SK-N-SH treated with all-trans-retinoic acid at 6 μM for 48 hours (cell line): ENCODE data around the gene BCAR3.

ENCODE experiments used
- ARNTL ChIP-seq: fragments of 450-650 bp; formaldehyde crosslinking; IDR thresholded peaks from 2 replicates; pipeline ENCODE4 v1.5.0; 2020; ENCODE audit warnings: low read depth, mild to moderate bottlenecking, moderate library complexity, borderline replicate concordance
- CSRNP3 ChIP-seq: fragments of 250-450 bp; sonication (Bioruptor Pico); IDR thresholded peaks from 2 replicates; pipeline ENCODE4 v1.5.1; 2021; ENCODE audit warnings: mild to moderate bottlenecking, moderate library complexity
- PATZ1 ChIP-seq: fragments of 250-450 bp; sonication (Bioruptor Pico); IDR thresholded peaks from 2 replicates; pipeline ENCODE4 v1.8.0; 2020; ENCODE audit warnings: mild to moderate bottlenecking, moderate library complexity, borderline replicate concordance
- ZC3H10 ChIP-seq: fragments of 250-450 bp; sonication (Bioruptor Pico); IDR thresholded peaks from 2 replicates; pipeline ENCODE4 v1.5.1; 2021; ENCODE audit warnings: mild to moderate bottlenecking, moderate library complexity
- ZFP30 ChIP-seq: fragments of 450-650 bp; formaldehyde crosslinking; IDR thresholded peaks from 2 replicates; pipeline ENCODE4 v1.5.0; 2022; ENCODE audit warnings: mild to moderate bottlenecking, moderate library complexity

- no peak for TF ChIP-seq PATZ1 (CRISPR knock-in tag)
- no peak for TF ChIP-seq ZC3H10 (CRISPR knock-in tag)
- no peak for TF ChIP-seq CSRNP3 (CRISPR knock-in tag)
- TF ChIP-seq ZFP30 (CRISPR knock-in tag): no peak
- TF ChIP-seq ARNTL (CRISPR knock-in tag): no peak
Observed at GRCh38 chr1:93594603-93594880, 87.1 kb downstream of the BCAR3 start.
